H1 (cell line): ENCODE results near the gene DIO3. TPM values are rescaled to one million over a fixed set of nuclear protein-coding genes. Genes with fewer than 3 reads are reported as not detected.

ENCODE experiments used
- CHD7 ChIP-seq: fragments of 300-600 bp; sonication (generic); IDR thresholded peaks from 2 replicates; pipeline ENCODE4 v1.7.1; 2012; ENCODE audit warnings: low read length, moderate library complexity, mild to moderate bottlenecking, inconsistent platforms; ENCODE audit not compliant: insufficient replicate concordance
- JUND ChIP-seq: IDR thresholded peaks from 2 replicates; pipeline ENCODE4 v1.6.1; 2011; ENCODE audit warnings: mild to moderate bottlenecking, improper control_type of control experiment, low read length
- SP2 ChIP-seq: IDR thresholded peaks from 2 replicates; pipeline ENCODE4 v1.6.1; 2012; ENCODE audit warnings: mild to moderate bottlenecking, low read length, inconsistent platforms
- polyA plus RNA-seq, 7 experiments: library from polyadenylated mRNA; depleted of rRNA in 3 of 7; stranded (reverse) in 5 of 7; unstranded in 2 of 7; fragments of >200 nt in 5 of 7; fragments of 200-250 nt in 2 of 7; gene quantifications; 1 replicate in 5 of 7; 2 replicates in 1 of 7; 4 replicates in 1 of 7; pipeline versions ENCODE4 v1.2.1 to v1.2.3, GENCODE V29; 2011 to 2013; ENCODE audit warnings: missing spikeins in 2 of 7, mixed read lengths in 2 of 7
- total RNA-seq: library from RNA; stranded (reverse); fragmentation: NEBNext Ultra II Directional; extraction: Animal tissue kit (Norgen Biotek cat#: 25700); gene quantifications from 2 replicates; pipeline ENCODE4 v1.2.1, GENCODE V29; 2021

The DIO3 gene
- total and polyA plus RNA-seq, 2 of the 8 experiments (the other 6 are each of a cell fraction or from before 2014, with no cell fraction given), result 0.17 to 0.19 TPM

- TF ChIP-seq CHD7 (no peak), SP2 (no peak), JUND (no peak)
These were observed 39.8 kb upstream of the DIO3 start (continued) for GRCh38 chr14:101521473-101521915.
